Activated CD4-positive, alpha-beta T cell treated with anti-CD3 and anti-CD28 coated beads, Interleukin-2, Interleukin-4, amounts not matched to agents 100 ng/mL and 50 ng/mL, durations not matched to agents 16 hours and 8 hours (primary cell): ENCODE data around the gene TMEM203.
A peak's percentile ranks its signal among the peaks of the same experiment; 100 is the strongest.
"Not testable (repeated sequence)": the region's sequence is repeated elsewhere in the genome, so short reads cannot be mapped to it uniquely, and the experiment has no call there.

ENCODE experiments used
- DNase-seq: peaks from one replicate; pipeline ENCODE4 v3.0.0-alpha.2; 2020; ENCODE audit warnings: low spot score

Gene TMEM203

DNA sequence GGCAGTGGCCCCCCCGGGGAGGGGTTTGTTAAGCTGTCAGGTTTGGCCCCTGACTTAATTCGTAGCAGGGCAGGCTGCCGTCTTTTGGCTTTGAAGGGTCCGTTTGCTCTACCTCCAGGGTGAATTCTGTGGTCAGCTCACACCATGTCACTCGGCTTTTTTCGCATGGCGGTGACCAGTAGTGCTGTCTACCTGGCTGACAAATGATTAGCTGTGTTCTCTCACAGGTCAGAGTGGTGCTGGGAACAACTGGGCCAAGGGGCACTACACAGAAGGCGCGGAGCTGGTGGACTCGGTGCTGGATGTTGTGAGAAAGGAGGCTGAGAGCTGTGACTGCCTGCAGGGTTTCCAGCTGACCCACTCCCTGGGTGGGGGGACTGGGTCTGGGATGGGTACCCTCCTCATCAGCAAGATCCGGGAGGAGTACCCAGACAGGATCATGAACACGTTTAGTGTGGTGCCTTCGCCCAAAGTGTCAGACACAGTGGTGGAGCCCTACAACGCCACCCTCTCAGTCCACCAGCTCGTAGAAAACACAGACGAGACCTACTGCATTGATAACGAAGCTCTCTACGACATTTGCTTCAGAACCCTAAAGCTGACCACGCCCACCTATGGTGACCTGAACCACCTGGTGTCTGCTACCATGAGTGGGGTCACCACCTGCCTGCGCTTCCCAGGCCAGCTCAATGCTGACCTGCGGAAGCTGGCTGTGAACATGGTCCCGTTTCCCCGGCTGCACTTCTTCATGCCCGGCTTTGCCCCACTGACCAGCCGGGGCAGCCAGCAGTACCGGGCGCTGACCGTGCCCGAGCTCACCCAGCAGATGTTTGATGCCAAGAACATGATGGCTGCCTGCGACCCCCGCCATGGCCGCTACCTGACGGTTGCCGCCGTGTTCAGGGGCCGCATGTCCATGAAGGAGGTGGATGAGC lies 37.1 kb upstream of the TMEM203 start:
- DNase-seq, result no peak

DNA sequence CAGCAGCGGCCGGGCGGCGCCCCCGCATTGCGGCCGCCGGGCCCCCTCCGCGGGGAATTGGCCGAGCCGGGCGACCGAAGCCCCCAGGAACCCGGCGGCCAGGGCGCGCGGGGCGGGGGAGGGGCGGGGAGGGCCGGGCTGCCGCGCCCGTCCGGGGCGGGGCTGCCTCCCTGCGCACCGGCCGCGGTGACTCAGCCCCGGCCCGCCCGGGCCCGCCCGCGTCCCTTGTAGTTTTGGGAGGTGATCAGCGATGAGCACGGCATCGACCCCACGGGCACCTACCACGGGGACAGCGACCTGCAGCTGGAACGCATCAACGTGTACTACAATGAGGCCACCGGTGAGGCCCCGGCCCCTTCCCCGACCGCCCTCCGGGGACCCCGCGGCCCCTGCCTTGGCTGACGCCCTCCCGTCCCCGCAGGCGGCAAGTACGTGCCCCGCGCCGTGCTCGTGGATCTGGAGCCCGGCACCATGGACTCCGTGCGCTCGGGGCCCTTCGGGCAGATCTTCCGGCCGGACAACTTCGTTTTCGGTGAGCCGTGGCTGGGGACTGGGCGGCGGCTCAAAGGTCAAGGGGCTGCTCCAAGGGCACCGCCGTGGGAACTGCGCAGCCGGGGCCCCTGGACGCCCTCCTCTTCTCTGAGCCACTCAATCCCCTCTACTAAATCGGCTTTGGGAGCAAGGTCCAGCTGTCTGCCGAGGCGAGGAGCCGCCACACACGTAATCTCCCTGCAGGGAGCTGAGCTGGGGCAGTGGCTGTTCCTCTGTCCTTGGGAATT lies 36.2 kb upstream of the TMEM203 start:
- DNase-seq, result peak; percentile 58

DNA sequence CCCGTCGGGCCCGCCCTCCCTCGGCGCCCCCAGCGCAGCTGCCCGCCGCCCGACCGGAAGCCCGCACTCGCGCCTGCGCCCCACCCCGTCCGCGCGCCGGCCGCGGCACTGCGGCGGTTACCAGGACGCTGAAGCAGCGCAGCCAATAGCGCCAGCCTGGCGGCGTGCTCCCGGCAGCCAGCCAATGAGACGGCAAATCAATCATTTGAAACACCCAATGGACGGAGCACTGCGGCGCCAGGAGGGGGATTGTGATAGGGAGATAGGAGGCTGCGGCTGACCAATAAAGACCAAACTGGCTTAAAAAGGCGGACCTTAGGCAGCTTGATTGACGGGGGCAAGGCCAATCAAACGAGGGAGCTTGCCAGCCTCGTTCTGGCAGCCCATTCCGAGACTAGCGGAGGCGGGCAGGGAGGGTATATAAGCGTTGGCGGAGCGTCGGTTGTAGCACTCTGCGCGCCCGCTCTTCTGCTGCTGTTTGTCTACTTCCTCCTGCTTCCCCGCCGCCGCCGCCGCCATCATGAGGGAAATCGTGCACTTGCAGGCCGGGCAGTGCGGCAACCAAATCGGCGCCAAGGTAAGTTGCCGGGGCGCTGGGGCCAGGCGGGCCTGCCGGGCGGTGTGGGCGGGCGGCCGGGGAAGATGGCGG lies 35.5 kb upstream of the TMEM203 start, which contains the start of gene TUBB4B:
TUBB4B (plus strand) TSS at position 447 of the 649 bp plus-strand sequence; CDS start at position 521, 74 bp downstream.
- peak; percentile 99 for DNase-seq

DNA sequence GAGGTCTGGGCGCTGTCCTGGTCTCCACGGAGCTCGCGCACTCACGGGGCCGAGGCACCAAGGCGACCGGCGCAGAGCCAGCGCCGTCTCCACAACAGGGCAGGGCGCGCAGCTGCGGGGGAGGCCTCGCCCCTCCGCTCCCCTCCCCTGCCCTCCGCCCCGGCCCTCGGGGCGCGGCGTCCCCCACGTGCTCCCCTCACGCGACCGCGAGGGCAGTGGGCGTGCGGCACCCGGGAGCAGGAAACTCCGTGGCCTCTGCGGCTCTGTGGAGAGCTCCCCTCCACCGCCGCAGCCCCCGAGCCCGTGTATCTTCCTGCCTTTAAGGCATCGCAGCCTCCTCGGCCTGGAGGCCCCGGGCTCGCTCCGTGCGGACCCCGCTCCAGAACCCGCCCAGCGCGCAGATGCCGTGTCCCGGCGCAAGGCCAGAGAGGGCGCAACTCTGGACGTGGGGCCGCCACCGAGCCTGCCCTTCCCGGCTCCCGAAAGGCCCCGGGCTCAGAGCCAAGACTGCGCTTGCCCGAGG lies 34.9 kb upstream of the TMEM203 start:
- DNase-seq, result peak; percentile 64

DNA sequence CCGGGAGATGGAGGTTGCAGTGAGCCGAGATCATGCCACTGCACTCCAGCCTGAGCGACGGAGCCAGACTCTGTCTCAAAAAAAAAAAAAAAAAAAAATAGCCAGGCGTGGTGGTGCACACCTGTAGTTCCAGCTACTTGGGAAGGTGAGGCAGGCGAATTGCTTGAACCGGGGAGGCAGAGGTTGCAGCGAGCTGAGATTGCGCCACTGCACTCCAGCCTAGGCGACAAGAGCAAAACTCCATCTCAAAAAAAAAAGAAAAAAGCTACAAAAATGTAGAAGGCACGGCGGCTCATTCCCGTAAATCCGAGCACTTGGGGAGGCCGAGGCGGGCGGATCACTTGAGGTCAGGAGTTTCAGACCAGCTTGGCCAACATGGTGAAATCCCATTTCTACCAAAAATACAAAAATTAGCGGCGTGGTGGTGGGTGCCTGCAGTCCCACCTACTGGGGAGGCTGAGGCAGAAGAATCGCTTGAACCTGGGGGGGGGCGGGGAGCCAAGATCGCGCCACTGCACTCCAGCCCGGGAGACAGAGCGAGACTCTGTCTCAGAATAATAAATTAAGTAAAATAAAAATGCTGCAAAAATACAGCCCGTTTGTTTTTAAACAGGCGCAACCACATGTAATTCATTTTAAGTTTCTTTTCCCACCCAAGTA lies 34.2 kb upstream of the TMEM203 start:
- not testable (repeated sequence) for DNase-seq

DNA sequence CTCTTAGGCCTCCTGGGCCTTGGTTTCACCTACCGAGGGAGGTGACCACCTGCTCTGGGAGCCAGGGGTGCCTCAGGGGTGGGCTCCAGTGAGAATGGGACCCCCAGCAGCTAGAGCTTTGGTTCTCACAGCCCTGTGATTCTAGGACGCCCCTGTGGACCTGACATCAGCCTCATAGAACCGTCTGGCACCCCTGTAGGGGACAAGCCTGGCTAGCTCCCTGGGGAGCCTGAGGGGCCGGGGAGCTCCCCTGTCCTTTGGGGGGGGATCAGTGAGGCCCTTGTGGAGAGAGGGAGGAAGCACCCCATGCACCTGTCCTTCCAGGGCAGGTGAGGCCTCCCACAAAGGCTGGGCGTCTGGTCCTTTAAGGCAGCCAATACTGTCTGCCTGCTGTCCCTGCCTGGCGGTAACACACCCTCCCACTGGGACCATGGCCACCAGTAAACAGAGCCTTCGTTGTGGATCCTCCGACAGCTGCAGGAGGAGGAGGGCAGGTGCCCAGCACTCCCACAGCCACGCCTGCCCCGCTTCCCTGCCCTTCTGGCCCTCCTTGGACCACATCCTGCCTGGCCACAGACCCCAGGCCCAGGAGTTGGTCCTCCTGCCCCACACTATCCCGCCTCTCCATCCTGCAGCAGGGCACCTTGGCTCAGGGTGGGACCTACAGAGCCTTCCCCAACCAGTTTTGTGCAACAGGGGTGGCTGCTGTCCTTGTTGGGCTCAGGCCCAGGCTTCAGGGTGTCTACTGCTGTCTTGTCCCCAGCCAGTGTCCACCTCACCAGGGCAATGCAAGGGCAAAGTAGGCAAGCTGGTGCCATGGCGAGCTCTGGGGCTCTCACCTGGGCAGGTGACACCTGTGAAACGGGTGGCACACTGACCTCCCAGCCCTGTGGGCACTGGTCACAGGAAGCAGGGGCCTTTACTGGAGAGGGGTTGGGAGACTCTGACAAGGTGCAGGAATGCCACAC lies 32.6 kb upstream of the TMEM203 start:
- DNase-seq, result no peak

DNA sequence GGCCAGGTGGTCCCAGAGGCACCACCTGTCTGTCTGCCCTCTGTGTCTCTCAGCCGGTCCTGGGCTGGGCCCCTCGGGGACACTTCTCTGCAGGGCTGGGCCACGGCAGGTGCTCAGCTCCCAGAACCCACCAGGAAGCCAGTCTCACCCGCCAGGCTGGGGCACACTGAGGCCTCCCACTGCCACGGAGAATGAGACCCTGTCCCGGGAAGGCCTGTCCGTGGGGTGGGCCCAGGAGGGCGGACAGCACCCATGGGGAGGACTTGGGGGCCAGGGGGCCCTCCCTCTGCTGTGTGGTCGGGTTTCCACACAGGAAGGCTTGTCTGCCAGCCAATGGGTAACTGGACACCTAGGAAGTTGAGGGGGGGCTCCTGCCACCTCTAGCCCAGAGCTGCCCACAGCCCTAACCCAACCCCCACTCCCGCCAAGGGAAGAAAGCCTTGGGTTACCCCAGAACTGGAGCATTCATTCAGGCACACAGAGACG lies 31.5 kb upstream of the TMEM203 start:
- DNase-seq, result no peak

DNA sequence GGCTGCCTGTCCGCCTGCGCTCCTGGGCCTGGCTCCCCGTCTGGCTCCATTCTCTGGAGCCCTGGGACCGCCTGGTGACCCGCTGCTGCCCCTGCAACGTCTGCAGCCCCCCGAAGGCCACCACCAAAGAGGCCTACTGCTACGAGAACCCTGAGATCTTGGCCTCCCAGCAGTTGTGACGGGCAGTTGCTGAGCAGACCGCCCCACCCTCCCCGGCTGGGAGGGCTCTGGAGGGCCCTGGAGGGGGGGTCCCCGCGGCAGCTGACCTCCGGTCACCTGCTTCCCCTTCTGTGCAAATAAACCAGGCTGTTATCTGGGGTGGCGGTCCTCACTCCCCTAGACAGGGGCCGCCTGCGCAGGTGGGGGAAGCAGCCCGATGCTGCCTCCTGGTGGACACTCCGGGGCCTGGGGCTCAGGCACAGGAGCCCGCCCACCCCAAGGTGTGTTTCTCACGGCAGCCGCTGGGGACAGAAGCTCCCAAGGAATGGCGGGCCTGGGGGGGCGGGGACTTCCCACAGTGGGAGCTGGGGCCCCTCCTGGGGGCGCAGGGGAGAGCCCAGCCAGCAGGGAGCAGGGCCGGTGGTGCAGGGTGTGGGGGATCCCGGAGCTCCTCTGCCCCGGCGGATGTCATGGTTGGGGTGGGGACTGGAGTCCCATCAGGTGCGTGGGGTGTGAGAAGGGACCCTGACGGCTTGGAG lies 30.9 kb upstream of the TMEM203 start:
- peak; percentile 92 for DNase-seq

DNA sequence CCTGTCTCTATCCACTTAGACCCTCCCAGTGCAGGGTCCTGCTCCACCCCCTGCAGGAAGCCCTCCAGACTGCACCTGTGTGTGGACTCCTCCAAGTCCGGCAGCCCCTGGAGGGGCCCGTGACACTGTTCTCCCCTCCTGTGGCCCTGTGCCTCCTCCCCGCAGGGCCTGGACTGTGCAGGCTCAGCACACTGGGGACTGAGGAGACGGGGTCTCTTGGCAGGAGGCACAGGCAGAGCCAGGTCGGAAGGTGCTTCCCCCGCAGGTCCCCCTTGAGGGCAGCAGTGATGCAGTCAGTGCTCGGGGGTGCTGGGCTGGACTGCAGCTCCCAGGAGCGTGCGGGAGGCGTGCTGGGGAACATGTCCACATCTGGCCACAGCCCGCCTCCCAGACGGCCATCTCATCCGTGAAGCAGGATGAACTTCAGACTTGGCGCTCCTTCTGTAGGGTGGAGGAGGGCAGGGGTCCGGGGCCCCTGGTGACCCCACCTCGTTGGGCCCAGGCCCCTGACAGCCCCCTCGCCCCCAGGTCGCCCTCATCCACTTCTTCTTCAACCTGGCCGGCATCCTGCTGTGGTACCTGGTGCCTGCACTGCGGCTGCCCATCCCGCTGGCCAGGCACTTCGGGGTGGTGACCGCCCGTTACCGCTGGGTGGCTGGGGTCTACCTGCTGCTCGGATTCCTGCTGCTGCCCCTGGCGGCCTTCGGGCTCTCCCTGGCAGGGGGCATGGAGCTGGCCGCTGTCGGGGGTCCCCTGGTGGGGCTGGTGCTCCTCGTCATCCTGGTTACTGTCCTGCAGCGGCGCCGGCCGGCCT lies 30.2 kb upstream of the TMEM203 start:
- no peak for DNase-seq

DNA sequence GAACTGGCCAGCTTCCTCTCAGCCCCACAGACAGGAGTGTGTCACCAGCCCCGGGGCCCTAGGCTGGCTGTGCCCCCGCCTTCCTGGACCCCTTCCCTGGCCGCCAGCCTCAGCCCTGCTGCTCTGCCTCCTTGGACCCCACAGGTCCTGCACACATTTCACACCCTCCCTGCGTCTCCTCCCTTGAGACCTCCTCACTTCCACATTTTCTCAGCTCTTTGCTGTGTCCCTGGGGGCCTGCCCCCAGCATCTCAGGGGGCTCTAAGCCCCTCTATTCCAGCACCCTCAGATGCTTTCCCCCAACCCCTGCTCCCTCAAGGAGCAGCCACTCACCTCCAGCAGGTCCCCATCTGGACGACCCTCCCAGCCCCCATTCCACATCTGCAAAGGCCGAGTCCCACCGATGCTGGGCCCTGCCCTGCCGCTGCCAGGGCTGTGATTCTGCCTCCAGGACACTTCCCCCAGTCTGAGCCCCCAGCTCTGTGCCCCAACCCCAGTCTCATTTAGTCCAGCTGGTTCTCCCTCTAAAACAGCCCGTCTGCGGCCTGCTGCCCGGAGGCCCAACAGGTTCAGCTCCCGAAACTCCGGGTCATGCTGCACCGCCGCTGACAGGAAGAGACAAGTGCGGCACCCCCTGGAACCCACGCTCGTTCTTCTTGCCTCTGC lies 29.4 kb upstream of the TMEM203 start:
- DNase-seq, result no peak

DNA sequence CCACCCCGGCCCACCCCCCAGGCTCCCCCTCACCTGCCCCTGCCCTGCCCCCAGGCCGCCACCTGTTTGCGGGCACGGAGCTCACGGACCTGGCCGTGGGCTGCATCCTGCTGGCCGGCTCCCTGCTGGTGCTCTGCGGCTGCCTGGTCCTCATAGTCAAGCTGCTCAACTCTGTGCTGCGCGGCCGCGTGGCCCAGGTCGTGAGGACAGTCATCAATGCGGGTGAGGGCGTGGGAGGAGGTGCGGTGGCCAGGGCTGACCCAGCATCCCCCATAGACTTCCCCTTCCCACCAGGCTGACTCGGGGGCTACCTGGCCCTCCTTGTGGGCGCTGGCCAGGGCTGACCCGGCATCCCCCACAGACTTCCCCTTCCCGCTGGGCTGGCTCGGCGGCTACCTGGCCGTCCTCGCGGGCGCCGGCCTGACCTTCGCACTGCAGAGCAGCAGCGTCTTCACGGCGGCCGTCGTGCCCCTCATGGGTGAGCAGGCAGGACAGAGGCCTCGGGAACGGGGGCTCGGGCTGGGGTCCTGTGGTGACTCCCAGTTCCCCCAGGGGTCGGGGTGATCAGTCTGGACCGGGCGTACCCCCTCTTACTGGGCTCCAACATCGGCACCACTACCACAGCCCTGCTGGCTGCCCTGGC lies 28.7 kb upstream of the TMEM203 start:
- DNase-seq, result no peak

DNA sequence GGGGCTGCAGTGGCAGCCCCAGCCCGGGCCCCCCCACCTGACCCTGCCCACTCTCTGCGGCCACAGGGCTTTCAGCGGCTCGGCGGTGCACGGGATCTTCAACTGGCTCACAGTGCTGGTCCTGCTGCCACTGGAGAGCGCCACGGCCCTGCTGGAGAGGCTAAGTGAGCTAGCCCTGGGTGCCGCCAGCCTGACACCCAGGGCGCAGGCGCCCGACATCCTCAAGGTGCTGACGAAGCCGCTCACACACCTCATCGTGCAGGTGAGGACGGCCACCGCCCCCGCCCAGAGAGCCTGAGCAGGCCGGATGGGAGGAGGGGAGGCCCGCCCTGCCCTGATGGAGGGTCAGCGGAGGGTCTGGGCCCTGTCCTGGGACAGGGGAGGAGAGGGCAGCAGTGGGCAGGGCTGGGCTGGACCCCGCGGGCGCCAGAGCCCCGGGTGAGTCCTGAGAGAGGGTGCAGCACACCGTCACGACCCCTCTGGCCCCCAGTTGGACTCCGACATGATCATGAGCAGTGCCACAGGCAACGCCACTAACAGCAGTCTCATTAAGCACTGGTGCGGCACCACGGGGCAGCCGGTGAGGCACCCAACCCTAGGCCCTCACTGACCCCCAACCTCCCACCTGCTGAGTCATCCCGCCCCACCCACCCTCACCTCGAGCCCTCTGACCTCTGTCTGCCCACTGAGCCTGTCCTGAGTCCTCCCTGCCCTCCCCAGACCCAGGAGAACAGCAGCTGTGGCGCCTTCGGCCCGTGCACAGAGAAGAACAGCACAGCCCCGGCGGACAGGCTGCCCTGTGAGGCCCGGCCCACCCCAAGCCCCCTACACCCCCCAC lies 27.9 kb upstream of the TMEM203 start:
- no peak for DNase-seq

DNA sequence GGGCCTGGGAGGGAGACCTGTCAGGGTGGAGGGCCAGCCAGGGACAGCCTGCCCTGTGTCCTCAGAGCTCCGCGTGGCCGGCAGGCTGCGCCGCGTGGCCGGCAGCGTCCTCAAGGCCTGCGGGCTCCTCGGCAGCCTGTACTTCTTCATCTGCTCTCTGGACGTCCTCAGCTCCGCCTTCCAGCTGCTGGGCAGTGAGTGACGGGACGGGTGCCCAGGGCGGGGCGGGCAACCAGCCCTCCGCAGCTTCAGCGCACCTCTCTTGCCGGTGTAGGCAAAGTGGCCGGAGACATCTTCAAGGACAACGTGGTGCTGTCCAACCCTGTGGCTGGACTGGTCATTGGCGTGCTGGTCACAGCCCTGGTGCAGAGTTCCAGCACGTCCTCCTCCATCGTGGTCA lies 27.1 kb upstream of the TMEM203 start:
- no peak for DNase-seq

DNA sequence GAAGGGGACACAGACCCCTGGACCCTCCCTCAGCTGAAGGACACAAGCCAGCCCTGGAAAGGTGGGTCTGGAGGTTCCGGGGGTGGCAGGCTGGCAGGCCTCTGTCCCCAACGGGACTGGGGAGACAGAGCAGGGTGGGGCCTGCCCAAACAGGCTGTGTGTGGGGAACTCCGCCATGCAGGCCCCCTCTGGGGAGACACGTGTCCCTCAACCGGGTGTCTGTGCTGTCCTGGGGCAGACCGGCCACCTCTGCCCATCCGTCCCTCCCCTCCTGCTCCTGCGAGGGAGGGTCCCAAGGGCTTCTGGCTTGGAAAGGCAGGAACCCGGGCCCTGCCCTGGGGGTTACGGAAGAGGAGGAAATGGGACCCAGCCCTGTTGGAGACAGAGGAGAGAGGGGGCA lies 26.7 kb upstream of the TMEM203 start:
- DNase-seq, result no peak

DNA sequence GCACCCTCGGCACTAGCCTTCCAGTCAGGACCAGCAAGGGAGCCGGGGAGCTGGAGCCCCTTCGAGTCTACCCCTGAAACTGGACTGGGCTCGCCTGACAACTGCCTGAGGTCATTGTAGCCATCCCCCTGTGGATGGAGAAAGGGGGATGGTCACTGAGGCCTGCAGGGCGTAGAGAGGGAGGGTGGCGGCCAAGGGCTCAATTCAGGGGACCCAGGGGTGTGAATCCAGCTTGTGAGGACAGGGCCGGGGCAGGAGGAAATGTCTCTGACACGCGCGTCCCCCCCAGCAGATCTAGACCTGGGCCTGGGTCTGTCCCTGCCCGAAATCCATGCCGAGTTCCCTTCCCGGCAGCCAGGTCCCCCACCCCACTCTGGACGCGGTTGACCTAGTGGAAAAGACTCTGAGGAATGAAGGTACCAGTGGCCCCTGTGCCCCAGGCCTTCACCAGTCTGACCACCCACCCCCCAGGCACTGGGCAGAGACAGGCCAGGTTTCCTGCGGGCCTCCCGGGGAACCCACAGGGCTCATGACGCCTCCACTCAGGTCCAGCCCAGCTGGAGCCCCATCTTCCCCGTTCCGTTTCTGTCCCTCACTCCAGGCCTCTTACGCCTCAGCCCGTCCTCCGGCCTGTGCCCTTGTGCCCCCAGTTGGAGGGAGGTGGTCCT lies 26.1 kb upstream of the TMEM203 start:
- no peak for DNase-seq

DNA sequence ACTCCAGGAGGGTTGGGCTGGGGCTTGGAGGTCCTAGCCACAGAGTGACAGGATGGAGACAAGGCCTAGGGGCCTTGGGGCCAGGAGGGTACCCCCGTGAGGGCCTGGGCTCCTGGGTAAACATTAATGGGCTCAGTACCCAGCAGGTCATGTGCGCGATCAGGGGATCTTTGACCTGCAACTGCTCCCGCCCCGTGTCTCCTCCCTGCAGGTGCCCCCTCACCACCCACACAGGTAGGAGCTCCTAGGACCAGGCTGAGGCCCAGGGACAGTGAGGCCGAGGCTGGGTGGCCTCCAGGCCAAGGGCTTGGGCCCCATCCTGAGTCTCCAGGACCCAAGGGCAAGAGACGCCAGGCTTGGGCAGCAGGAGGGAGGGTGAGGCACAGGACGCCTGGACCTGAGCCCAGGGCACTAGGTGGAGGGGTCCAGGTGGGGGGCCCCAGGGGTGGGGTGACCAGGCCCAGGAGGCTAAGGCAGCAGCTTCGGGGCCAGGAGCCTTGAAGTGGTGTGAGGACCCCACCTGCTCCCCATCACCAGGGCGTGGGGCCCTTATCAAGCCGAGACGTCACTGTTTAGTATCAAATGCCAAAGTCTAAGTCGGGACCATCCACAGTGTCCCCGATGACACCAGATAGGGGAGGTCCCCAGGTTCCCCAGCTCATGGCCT lies 25.4 kb upstream of the TMEM203 start, which contains the start of gene SLC34A3:
SLC34A3 (plus strand) TSS at position 197 of the 667 bp plus-strand sequence. CDS start 802 bp downstream, outside the sequence.
- DNase-seq, result no peak
